Measurements from ENCODE around the gene TBC1D10A. TPM values are rescaled to one million over a fixed set of nuclear protein-coding genes. Genes with fewer than 3 reads are reported as not detected.

Gene TBC1D10A
- total RNA-seq, 1 donor from 2014 or later, result 51.3 TPM

DNA sequence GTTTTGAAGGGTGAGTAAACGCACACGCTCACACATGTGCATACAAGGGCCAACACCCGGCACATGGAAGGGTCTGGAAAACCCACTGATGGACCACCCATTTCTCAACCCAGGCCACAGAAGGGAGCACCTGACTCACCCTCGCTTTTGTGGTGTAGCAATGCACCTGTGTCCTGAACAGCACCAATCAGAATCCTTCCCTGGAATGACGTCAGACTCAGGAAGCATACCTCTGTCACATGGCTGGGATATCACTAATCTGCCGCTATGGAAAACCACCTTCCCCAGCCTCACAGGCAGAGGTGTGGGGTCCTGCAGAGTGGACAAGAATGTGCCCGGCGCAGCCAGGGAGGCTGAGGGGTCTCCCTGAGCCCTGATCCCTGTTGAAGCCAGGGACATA is 51.1 kb downstream of the TBC1D10A start:
- Histone ChIP-seq H3K36me3 (no peaks in the 10 kb centered on the region), H3K4me3 (no peak overlapping the region), H3K4me1 (peaks cover 36% of the 10 kb centered on the region), H3K27me3 (no peaks in the 10 kb centered on the region), H3K27ac (no peak overlapping the region), H3K9me3 (no peaks in the 10 kb centered on the region)
- TF ChIP-seq POLR2A (IDR thresholded peaks at IDR 0.05), result no peak
- TF ChIP-seq, protein P1, sequence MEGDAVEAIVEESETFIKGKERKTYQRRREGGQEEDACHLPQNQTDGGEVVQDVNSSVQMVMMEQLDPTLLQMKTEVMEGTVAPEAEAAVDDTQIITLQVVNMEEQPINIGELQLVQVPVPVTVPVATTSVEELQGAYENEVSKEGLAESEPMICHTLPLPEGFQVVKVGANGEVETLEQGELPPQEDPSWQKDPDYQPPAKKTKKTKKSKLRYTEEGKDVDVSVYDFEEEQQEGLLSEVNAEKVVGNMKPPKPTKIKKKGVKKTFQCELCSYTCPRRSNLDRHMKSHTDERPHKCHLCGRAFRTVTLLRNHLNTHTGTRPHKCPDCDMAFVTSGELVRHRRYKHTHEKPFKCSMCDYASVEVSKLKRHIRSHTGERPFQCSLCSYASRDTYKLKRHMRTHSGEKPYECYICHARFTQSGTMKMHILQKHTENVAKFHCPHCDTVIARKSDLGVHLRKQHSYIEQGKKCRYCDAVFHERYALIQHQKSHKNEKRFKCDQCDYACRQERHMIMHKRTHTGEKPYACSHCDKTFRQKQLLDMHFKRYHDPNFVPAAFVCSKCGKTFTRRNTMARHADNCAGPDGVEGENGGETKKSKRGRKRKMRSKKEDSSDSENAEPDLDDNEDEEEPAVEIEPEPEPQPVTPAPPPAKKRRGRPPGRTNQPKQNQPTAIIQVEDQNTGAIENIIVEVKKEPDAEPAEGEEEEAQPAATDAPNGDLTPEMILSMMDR (IDR thresholded peaks at IDR 0.05), result no peak
- TF ChIP-seq POLR2AphosphoS5 (IDR thresholded peaks at IDR 0.05; ENCODE audit: insufficient read depth in 1 of 2, low read depth in 1 of 2), result no peak
- intact Hi-C loops (cut with DNase I), result no loop called here
- no peak for DNase-seq (ENCODE audit: extremely low spot score in 2 of 2)

DNA sequence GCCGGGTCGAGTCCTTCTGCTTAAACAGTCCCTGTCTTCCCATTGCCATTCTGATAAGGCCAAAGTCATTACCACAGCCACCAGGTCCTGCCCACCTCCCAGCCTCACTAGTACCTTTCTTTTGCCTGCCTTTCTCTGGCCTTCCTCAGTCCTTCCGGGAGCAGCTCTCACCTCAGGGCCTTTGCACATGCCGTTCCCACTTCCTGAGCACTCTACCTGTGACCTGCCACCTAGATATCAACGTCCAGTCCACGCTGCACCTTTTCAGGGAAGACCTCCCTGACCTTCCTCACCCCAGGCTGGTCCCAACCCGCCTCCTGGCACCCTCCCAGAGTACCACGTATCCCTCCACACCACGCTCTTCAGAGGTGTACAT is 52.3 kb downstream of the TBC1D10A start:
- Histone ChIP-seq H3K27ac (no peak overlapping the region), H3K27me3 (no peaks in the 10 kb centered on the region), H3K36me3 (no peaks in the 10 kb centered on the region), H3K9me3 (no peaks in the 10 kb centered on the region), H3K4me1 (peaks cover 30% of the 10 kb centered on the region), H3K4me3 (no peak overlapping the region)
- intact Hi-C loops (cut with DNase I), result no loop called here
- DNase-seq (ENCODE audit: extremely low spot score in 2 of 2), result no peak
- no peak for TF ChIP-seq POLR2AphosphoS5 (IDR thresholded peaks at IDR 0.05; ENCODE audit: insufficient read depth in 1 of 2, low read depth in 1 of 2)
- no peak for TF ChIP-seq POLR2A (IDR thresholded peaks at IDR 0.05)
- TF ChIP-seq, protein P1 (IDR thresholded peaks at IDR 0.05), result no peak

DNA sequence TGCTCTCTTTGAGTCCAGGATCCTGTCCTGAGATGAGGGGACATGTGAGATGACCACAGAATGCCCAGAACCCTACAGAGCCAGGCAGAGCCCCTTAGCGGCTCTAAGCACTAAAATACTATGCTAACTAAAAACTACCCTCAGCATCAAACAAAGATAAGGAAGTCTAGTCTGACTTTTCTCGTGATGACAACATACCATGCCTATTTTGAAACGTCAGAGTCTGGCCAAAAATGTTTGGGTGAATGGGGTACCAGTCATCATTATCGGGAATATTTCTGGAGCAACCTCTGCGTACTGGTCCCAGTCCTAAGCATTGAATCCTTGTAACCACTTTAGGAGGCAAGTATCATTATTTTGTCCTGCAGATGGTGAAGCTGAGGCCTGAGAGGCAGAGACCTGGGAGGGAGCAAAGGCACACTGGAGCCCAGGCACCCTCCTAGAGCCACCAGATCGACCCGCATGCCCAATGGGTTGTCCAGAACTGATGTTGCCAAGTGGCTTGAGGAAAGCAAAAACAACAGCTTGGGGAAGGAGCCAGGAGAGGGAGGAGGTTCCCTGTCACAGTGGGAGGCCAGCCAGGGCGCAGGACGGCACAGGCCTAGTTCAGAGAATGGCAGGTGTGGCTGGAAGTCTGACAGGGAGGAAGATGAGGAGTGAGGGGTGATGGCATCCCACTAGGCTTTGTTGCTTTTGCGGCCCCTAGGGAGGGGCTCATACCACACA is 52.9 kb downstream of the TBC1D10A start:
- no peak overlapping the region for H3K4me3 ChIP-seq
- intact Hi-C loops (cut with DNase I), result no loop called here
- no peaks in the 10 kb centered on the region for H3K27me3 ChIP-seq
- H3K4me1 ChIP-seq, result peaks cover 27% of the 10 kb centered on the region
- no peak for DNase-seq (ENCODE audit: extremely low spot score in 2 of 2)
- TF ChIP-seq POLR2AphosphoS5 (IDR thresholded peaks at IDR 0.05; ENCODE audit: insufficient read depth in 1 of 2, low read depth in 1 of 2) (no peak), POLR2A (IDR thresholded peaks at IDR 0.05) (no peak)
- TF ChIP-seq, protein P1 (IDR thresholded peaks at IDR 0.05), result no peak
- no peaks in the 10 kb centered on the region for H3K36me3 ChIP-seq
- no peaks in the 10 kb centered on the region for H3K9me3 ChIP-seq
- no peak overlapping the region for H3K27ac ChIP-seq

DNA sequence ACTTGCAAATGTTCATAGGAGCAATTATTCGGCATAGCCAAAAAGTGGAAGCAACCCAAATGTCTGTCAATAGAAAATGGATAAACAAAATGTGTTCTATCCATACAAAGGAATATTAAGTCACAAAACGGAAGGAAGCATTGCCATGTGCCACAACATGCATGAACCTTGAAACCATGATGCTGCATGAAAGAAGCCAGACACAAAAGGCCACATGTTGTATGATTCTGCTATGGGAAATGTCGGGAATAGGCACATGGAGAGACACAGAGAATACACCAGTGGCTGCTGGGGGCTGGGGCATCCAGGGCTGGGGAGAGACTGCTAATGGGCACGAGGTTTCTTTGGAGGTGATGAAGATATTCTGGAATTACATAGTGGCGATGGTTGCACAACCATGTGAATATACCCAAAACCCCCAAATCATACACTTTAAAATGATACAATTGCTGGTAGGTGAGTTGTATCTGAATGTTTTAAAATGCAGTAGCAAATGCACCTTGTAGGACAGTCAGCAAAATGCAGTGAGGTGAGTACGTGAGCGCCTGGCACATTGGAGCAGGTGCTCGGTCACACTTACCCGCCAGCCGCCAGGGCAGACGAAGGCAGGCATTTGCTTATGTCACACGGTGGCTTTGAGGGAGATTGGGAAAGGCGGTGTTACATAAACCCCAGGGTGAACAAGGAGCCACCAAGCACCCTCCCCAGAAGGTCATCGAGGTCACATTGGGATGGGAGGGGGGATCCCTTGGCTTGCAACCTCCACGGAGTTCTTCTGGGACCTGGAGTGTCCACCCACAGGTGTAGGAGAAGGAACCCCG is 53.8 kb downstream of the TBC1D10A start:
- no peak for DNase-seq (ENCODE audit: extremely low spot score in 2 of 2)
- Histone ChIP-seq H3K36me3 (no peaks in the 10 kb centered on the region), H3K27ac (no peak overlapping the region), H3K4me1 (peaks cover 18% of the 10 kb centered on the region), H3K4me3 (no peak overlapping the region), H3K9me3 (no peaks in the 10 kb centered on the region), H3K27me3 (no peaks in the 10 kb centered on the region)
- TF ChIP-seq, protein P1 (IDR thresholded peaks at IDR 0.05), result no peak
- no peak for TF ChIP-seq POLR2AphosphoS5 (IDR thresholded peaks at IDR 0.05; ENCODE audit: insufficient read depth in 1 of 2, low read depth in 1 of 2)
- intact Hi-C loops (cut with DNase I), result no loop called here

DNA sequence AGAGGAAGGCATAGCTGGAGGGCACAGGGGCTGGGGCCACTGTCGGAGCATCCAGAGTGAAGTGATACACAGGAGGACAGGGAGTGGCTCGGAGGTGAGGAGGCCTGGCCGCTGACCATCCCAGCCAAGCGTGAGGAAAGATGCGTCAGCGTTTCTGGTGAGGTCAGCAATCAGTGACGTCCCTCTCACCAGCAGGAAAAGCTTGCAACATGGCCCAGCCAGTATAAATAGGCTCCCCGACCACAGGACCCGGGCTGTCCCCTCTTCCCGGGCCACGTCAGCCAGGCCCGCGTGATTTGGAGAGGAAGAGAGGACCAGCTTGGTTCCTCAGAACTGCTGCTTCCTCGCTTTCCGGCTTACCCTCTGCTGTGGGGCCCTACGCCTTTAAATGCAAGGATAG is 55.9 kb downstream of the TBC1D10A start:
- no peak for DNase-seq (ENCODE audit: extremely low spot score in 2 of 2)
- intact Hi-C loops (cut with DNase I), result no loop called here

More for the DNA sequence above, 55.9 kb downstream of the TBC1D10A start:
- Histone ChIP-seq H3K36me3 (no peaks in the 10 kb centered on the region), H3K9me3 (no peaks in the 10 kb centered on the region), H3K27me3 (no peaks in the 10 kb centered on the region), H3K4me3 (no peak overlapping the region), H3K27ac (no peak overlapping the region), H3K4me1 (no peaks in the 10 kb centered on the region)
- TF ChIP-seq POLR2A (IDR thresholded peaks at IDR 0.05) (peak in 1 of 2 donors; percentile 9), POLR2AphosphoS5 (IDR thresholded peaks at IDR 0.05; ENCODE audit: insufficient read depth in 1 of 2, low read depth in 1 of 2) (peak in 1 of 2 donors; percentile 35)
- TF ChIP-seq, protein P1 (IDR thresholded peaks at IDR 0.05), result no peak
